ENCODE results near the gene ABCA7. TPM values are rescaled to one million over a fixed set of nuclear protein-coding genes. Genes with fewer than 3 reads are reported as not detected.

Gene ABCA7
- total and polyA plus RNA-seq, 2 of the 13 experiments (the other 11 are each of a cell fraction or from before 2014, with no cell fraction given), result 4.4 to 32.4 TPM

- TF ChIP-seq MAZ (IDR thresholded peaks at IDR 0.05; ENCODE audit: borderline replicate concordance, low read depth, low read length) (no peak), MAZ (CRISPR knock-in tag; IDR thresholded peaks at IDR 0.05; ENCODE audit: low read depth) (peak; percentile 65; the same call in 1 of the 2 replicates), ZNF562 (CRISPR knock-in tag; IDR thresholded peaks at IDR 0.05; ENCODE audit: borderline replicate concordance) (no peak), NR2C2 (CRISPR knock-in tag; IDR thresholded peaks at IDR 0.05; ENCODE audit: borderline replicate concordance) (peak; percentile 32; the same call in 1 of the 2 replicates), IRF9 (CRISPR knock-in tag; IDR thresholded peaks at IDR 0.05; ENCODE audit: borderline replicate concordance) (peak; percentile 89; the same call in 1 of the 2 replicates), ZNF772 (CRISPR knock-in tag; IDR thresholded peaks at IDR 0.05) (peak; percentile 34; the same call in 1 of the 2 replicates), ZHX1 (CRISPR knock-in tag; IDR thresholded peaks at IDR 0.05; ENCODE audit: low read depth) (peak; percentile 34; the same call in 1 of the 2 replicates), YEATS2 (CRISPR knock-in tag; IDR thresholded peaks at IDR 0.05; ENCODE audit: borderline replicate concordance) (peak; percentile 66; the same call in 1 of the 2 replicates), MED1 (CRISPR knock-in tag; IDR thresholded peaks at IDR 0.05) (no peak; the same call in none of the 2 replicates), ARID4A (CRISPR knock-in tag; IDR thresholded peaks at IDR 0.05; ENCODE audit: borderline replicate concordance) (peak; percentile 87), ZKSCAN8 (CRISPR knock-in tag; IDR thresholded peaks at IDR 0.05; ENCODE audit: borderline replicate concordance) (no peak), ZNF574 (CRISPR knock-in tag; IDR thresholded peaks at IDR 0.05) (no peak; the same call in 1 of the 2 replicates), THRA (CRISPR knock-in tag; IDR thresholded peaks at IDR 0.05; ENCODE audit: borderline replicate concordance) (peak; percentile 37; the same call in 1 of the 2 replicates), NFIC (IDR thresholded peaks at IDR 0.05; ENCODE audit: low read length) (no peak), ZFP36L1 (CRISPR knock-in tag; IDR thresholded peaks at IDR 0.05) (peak; percentile 61; the same call in 1 of the 2 replicates)
Measured at GRCh38 chr19:1103708-1104310, 63.9 kb downstream of the ABCA7 start, which contains the start of gene GPX4 (continued).

Data from HepG2 (cell line).